Neural crest cell (in vitro differentiated cells): ENCODE data around the gene CD69. TPM values are rescaled to one million over a fixed set of nuclear protein-coding genes. Genes with fewer than 3 reads are reported as not detected.
A peak's percentile ranks its signal among the peaks of the same experiment; 100 is the strongest.

ENCODE experiments used
- DNase-seq: peaks from one replicate; pipeline ENCODE4 v3.0.0; 2021; ENCODE audit warnings: low read depth, mixed read lengths, low spot score
- H3K27ac Mint-ChIP-seq: one replicate; pipeline ENCODE4 v1.8.0; 2021; ENCODE audit warnings: mild to moderate bottlenecking, mixed read lengths; ENCODE audit not compliant: unreplicated experiment
- H3K27me3 Mint-ChIP-seq: 2 replicates; pipeline ENCODE4 v1.8.0; 2021; ENCODE audit warnings: low read depth, mild to moderate bottlenecking, mixed read lengths
- H3K36me3 Mint-ChIP-seq: 2 replicates; pipeline ENCODE4 v1.8.0; 2021; ENCODE audit warnings: low read depth, mild to moderate bottlenecking, mixed read lengths
- H3K4me1 Mint-ChIP-seq: 2 replicates; pipeline ENCODE4 v1.8.0; 2021; ENCODE audit warnings: mixed read lengths
- H3K4me3 Mint-ChIP-seq: one replicate; pipeline ENCODE4 v1.8.0; 2021; ENCODE audit warnings: mild to moderate bottlenecking, mixed read lengths
- H3K9me3 Mint-ChIP-seq: 2 replicates; pipeline ENCODE4 v1.8.0; 2021; ENCODE audit warnings: mixed read lengths
- total RNA-seq: library from RNA; stranded (reverse); gene quantifications from 2 replicates; pipeline ENCODE4 v1.2.1, GENCODE V29; 2021
- TF ChIP-seq, protein P1 (sequence below): fragments of 200-600 bp; sonication (generic); conservative IDR thresholded peaks from 2 replicates; pipeline ENCODE4 v1.5.0; 2021; ENCODE audit warnings: antibody characterized with exemption, mild to moderate bottlenecking

Gene CD69
- total RNA-seq, 1 donor from 2014 or later: not detected

DNA sequence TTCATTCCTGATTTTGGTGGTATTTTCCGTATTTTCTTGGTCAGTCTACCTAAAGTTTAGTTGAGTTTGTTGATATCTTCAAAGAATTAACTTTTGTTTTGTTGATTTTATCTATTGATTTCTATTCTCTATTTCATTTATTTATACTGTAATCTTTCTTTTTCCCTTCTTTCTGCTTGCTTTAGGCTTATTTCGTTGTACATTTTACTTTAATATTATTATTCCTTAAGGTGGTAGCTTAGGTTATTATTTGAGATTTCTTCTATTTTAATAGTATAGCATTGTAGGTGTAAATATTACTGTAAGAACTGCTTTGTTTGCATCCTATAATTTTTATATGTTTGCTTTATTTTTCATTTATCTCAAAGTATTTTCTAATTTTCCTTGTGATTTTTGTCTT, 45.2 kb upstream of the CD69 start:
- H3K36me3 Mint-ChIP-seq: no peaks in the 10 kb centered on the region
- H3K4me3 Mint-ChIP-seq: no peak overlapping the region
- no peaks in the 10 kb centered on the region for H3K27me3 Mint-ChIP-seq
- TF ChIP-seq, protein P1, sequence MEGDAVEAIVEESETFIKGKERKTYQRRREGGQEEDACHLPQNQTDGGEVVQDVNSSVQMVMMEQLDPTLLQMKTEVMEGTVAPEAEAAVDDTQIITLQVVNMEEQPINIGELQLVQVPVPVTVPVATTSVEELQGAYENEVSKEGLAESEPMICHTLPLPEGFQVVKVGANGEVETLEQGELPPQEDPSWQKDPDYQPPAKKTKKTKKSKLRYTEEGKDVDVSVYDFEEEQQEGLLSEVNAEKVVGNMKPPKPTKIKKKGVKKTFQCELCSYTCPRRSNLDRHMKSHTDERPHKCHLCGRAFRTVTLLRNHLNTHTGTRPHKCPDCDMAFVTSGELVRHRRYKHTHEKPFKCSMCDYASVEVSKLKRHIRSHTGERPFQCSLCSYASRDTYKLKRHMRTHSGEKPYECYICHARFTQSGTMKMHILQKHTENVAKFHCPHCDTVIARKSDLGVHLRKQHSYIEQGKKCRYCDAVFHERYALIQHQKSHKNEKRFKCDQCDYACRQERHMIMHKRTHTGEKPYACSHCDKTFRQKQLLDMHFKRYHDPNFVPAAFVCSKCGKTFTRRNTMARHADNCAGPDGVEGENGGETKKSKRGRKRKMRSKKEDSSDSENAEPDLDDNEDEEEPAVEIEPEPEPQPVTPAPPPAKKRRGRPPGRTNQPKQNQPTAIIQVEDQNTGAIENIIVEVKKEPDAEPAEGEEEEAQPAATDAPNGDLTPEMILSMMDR: no peak
- DNase-seq: no peak
- H3K4me1 Mint-ChIP-seq: no peaks in the 10 kb centered on the region
- peaks cover 2% of the 10 kb centered on the region for H3K9me3 Mint-ChIP-seq
- H3K27ac Mint-ChIP-seq: no peak overlapping the region

DNA sequence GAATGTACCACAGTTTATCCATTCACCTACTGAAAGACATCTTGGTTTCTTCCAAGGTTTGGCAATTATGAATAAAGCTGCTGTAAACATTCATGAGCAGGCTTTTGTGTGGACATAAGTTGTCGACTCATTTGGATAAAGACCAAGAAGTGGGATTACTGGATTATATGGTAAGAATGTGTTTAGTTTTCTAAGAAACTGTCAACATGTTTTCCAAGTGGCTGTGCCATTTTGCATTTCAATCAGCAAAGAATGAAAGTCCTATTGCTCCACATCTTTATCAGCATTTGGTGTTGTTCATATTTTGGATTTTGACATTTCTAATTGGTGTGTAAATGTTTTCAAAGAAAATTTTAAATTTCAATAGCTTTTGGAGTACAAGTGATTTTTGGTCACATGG, 39.3 kb upstream of the CD69 start:
- no peak for DNase-seq
- peaks cover 2% of the 10 kb centered on the region for H3K9me3 Mint-ChIP-seq
- TF ChIP-seq, protein P1: no peak
- H3K27ac Mint-ChIP-seq: no peak overlapping the region
- no peaks in the 10 kb centered on the region for H3K4me1 Mint-ChIP-seq
- no peaks in the 10 kb centered on the region for H3K27me3 Mint-ChIP-seq
- no peaks in the 10 kb centered on the region for H3K36me3 Mint-ChIP-seq
- no peak overlapping the region for H3K4me3 Mint-ChIP-seq

DNA sequence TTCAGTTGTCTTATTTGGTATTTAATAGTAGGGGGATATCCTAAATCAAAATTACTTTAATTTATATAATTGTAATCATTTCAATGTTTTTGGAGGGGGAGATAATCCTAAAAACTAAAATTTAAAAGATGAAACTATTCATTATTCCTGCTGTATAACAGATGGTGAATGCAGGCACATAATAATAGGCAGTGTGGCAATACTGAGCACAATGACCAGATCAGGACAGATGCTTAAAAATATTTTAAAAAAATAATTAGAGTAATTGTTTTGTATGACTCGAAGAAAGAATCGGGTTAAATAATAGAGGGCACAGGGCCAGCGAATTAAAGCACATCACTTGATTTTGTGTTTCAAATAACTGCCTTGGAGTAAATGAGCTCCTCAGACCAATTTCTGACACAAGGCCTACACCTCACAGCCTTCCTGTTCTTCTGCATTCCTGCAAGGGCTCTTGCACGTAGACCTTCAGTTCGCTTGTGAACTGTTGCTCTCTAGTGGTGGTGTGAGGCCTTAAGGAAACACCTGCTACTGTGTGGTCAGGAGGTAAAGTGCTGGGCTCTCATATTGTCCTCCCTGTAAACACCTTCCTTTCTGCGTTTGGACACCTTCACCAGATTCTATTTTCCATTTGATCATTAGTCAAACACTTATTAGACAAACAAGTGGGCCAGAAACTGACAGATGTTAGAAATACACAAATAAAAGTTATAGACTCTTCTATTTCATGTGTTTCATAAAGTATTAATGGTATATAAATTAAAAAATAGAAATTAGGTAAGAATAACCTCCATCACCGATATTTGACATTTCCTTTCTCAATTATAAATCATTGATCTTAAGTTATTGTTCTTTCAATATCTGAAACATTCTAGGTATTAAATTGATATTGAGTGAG, 37.3 kb upstream of the CD69 start:
- H3K4me3 Mint-ChIP-seq: no peak overlapping the region
- no peak for DNase-seq
- TF ChIP-seq, protein P1: peak; percentile 79
- H3K27ac Mint-ChIP-seq: no peak overlapping the region
- peaks cover 2% of the 10 kb centered on the region for H3K9me3 Mint-ChIP-seq
- H3K27me3 Mint-ChIP-seq: no peaks in the 10 kb centered on the region
- no peaks in the 10 kb centered on the region for H3K36me3 Mint-ChIP-seq
- H3K4me1 Mint-ChIP-seq: no peaks in the 10 kb centered on the region

DNA sequence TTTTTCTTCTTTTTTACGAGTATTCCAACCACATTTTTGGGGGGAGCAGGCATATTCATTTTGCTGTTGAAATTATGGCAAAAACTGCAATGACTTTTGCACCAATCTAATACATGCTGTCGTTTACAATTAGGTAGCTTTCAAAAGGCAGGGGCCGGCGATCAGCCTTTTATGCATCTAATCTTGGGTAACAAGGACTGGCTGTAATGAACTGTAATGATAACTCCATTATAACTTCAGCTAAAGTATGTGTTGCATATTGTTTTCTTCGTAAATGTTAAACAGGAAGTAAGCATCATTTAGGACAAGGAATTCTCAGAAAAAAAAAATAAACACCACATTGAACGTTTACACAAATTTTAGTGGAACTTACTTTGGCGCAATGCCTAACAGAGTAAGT, 36.3 kb upstream of the CD69 start:
- no peak overlapping the region for H3K27ac Mint-ChIP-seq
- no peak for DNase-seq
- no peak overlapping the region for H3K4me3 Mint-ChIP-seq
- no peaks in the 10 kb centered on the region for H3K27me3 Mint-ChIP-seq
- TF ChIP-seq, protein P1: no peak
- H3K4me1 Mint-ChIP-seq: no peaks in the 10 kb centered on the region
- H3K9me3 Mint-ChIP-seq: no peaks in the 10 kb centered on the region
- H3K36me3 Mint-ChIP-seq: no peaks in the 10 kb centered on the region

DNA sequence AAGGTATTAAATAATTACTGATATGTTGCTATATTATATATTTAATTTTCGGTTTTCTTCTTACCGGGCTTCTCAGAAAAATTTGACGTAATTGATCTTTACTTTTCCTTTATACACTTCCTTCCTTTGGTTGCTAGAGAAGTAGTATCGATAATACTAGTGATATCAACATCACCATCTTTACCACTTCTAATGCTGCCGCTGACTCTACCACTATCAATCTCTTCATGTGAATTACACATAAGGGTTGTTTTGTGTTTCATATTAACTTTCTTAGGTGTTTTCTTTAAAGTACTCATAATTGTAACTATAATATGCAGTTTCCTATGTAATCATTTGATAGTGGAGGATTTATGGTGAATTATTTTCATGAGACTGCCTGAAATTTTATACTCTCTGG, 35.6 kb upstream of the CD69 start:
- Mint-ChIP-seq H3K9me3 (no peaks in the 10 kb centered on the region), H3K27ac (no peak overlapping the region), H3K27me3 (no peaks in the 10 kb centered on the region), H3K4me3 (no peak overlapping the region), H3K36me3 (no peaks in the 10 kb centered on the region), H3K4me1 (no peaks in the 10 kb centered on the region)
- TF ChIP-seq, protein P1: no peak
- DNase-seq: no peak
